Measurements from ENCODE around the gene AADAC. TPM values are rescaled to one million over a fixed set of nuclear protein-coding genes. Genes with fewer than 3 reads are reported as not detected.
"Not testable (repeated sequence)": the region's sequence is repeated elsewhere in the genome, so short reads cannot be mapped to it uniquely, and the experiment has no call there.

Gene AADAC
- total RNA-seq, 3 donors from 2014 or later, result 0.11 to 0.18 (median 0.13) TPM

DNA sequence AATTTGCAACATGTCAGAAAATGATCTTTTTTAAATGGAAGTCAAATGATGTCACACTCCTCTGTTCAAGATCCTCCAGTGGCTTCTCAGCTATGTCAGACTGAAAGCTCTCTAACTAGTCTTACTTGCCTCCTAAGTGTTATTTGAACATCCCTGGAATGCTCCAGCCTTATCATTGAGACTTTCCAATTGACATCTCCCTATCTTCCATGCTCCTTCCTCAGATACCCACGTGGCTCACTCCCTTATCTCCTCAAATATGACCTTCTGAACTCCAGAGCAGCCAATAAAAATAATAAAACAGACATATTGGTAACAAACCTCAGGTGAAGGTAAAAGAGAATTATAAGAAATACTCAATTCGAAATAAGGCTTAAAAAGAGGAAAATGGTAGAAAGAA lies 25.5 kb upstream of the AADAC start:
- no peaks in the 10 kb centered on the region for H3K27me3 Mint-ChIP-seq (ENCODE audit: low read depth)
- H3K9me3 Mint-ChIP-seq, result no peaks in the 10 kb centered on the region
- no peaks in the 10 kb centered on the region for H3K4me1 Mint-ChIP-seq (ENCODE audit: low read depth)
- DNase-seq (no peak), ATAC-seq (no peak)
- no peak overlapping the region for H3K4me3 Mint-ChIP-seq
- no peaks in the 10 kb centered on the region for H3K36me3 Mint-ChIP-seq (ENCODE audit: insufficient read depth)

DNA sequence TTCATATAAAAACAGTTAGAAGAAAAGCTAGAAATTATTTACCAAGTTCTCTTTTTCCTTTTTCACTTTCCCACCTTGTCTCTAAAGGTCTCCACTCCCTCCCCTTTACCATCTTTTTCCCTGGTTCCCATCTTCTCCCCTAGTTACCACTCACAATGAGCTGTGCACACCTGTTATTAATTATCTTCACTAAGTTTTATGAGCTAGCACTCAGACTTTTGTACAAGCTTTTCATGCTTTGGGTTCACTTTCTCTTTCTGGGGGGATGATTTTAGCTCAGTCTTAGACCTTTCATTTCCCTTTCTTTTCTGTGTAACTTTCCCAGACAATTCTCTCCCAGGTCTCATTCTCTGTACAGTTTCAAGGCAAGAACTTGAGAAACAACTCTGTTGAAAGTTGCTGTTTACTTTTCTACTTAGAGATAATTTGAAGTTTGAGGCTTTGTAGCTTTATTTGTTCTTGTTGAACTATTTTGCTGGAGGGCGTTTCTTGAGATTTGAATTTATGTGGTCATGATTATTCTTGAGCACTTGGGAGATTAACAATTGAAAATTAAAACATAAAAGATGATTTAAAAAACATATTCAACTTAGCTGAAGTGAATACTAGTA lies 24.0 kb upstream of the AADAC start:
- H3K9me3 Mint-ChIP-seq, result no peaks in the 10 kb centered on the region
- no peaks in the 10 kb centered on the region for H3K36me3 Mint-ChIP-seq (ENCODE audit: insufficient read depth)
- no peak overlapping the region for H3K4me3 Mint-ChIP-seq
- ATAC-seq (no peak), DNase-seq (no peak)
- H3K27me3 Mint-ChIP-seq (ENCODE audit: low read depth), result no peaks in the 10 kb centered on the region
- H3K4me1 Mint-ChIP-seq (ENCODE audit: low read depth), result no peaks in the 10 kb centered on the region

DNA sequence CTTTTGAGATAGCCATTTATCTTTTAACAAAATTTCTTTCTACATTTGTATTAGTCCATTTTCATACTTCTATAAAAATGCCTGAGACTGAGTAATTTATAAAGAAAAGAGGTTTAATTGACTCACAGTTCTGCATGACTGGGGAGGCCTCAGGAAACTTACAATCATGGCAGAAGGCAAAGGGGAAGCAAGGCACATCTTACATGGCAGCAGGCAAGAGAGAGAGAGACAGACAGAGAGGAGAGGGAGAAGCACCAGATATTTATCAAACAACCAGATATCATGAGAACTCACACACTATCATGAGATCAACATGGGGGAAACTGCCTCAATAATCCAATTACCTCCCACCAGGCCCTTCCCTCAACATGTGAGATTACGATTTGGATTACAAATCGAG lies 23.2 kb upstream of the AADAC start:
- H3K36me3 Mint-ChIP-seq (ENCODE audit: insufficient read depth); DNase-seq; H3K4me1 Mint-ChIP-seq (ENCODE audit: low read depth); H3K9me3 Mint-ChIP-seq; H3K27me3 Mint-ChIP-seq (ENCODE audit: low read depth); H3K4me3 Mint-ChIP-seq; ATAC-seq: not testable (repeated sequence)

DNA sequence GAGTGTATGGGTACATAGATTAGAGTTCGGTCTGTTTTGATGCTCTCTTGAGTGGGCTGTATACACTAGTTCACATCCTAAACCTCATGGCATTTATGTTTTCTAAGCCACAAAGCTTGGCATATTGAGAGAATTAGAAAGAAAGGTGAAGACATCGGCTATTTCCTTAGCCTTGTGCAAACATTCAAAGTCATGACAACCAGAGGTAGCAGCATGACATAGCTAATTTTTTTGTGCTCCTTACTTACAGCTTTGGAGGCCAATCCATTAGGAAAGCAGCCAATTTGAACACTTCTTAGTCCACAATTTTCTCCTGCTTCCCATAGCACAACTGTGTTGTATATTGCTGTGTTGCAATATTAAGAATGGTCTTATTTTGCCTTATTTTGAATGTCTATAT lies 21.5 kb upstream of the AADAC start:
- Mint-ChIP-seq H3K4me3 (no peak overlapping the region), H3K9me3 (no peaks in the 10 kb centered on the region), H3K27me3 (ENCODE audit: low read depth) (no peaks in the 10 kb centered on the region), H3K4me1 (ENCODE audit: low read depth) (no peaks in the 10 kb centered on the region), H3K36me3 (ENCODE audit: insufficient read depth) (no peaks in the 10 kb centered on the region)
- no peak for ATAC-seq
- no peak for DNase-seq

DNA sequence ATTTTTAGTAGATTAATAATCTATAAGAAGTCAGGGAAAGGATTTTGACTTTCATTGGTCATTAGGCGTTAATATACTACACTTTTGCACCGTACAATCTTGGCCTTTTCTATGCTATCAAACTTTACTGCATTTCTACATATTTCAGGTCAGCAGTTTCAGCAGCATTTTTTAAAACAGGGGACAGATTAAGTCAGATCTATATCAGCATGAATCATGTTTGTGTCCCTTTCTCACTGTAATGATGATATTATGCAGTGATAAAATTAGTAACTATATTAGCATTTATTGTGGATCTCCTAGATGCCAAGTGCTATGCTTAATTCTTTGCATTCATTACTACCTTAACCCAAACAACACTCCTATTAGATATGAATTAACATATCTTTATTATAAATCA lies 20.3 kb upstream of the AADAC start:
- H3K4me1 Mint-ChIP-seq (ENCODE audit: low read depth), result no peaks in the 10 kb centered on the region
- H3K4me3 Mint-ChIP-seq, result no peak overlapping the region
- no peaks in the 10 kb centered on the region for H3K36me3 Mint-ChIP-seq (ENCODE audit: insufficient read depth)
- no peaks in the 10 kb centered on the region for H3K9me3 Mint-ChIP-seq
- no peaks in the 10 kb centered on the region for H3K27me3 Mint-ChIP-seq (ENCODE audit: low read depth)
- ATAC-seq (no peak), DNase-seq (no peak)

DNA sequence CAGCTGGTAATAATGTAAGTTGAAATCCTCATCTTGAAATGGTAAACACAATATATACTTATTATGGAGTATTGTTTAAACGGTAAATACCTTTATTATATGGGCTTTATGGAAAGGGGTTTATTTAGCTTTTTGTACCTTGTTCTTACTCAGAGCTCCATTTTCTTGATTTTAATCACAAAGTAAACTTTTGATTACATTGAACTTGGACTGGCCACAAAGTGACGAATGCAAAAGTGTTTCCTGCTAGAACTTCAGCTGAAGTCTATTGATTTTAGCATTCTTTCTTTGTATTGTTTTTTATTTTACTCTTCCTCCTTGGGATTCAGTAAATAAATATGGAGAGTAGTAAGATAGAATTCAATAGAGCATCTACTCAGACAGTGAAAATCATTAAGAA lies 19.8 kb upstream of the AADAC start:
- Mint-ChIP-seq H3K36me3 (ENCODE audit: insufficient read depth) (no peaks in the 10 kb centered on the region), H3K4me3 (no peak overlapping the region), H3K4me1 (ENCODE audit: low read depth) (no peaks in the 10 kb centered on the region), H3K9me3 (no peaks in the 10 kb centered on the region), H3K27me3 (ENCODE audit: low read depth) (no peaks in the 10 kb centered on the region)
- ATAC-seq, result no peak
- no peak for DNase-seq

DNA sequence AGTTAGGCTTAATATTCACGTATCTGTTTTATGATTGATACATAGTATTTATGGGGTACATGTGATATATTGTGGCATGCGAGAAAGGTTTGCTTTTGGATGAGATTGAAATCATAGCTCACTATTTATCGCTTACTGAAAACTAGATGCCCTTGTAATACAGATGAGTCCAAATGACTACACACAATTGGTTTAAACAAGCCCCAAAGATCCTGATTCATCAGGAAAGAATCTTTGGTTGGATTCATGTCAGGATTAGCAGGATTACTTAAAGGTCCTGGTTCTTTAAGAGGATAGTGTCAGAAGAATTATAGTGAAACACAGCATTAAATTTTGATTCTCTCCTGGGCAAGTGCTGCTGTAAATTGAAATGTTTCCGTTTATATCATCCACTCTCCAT lies 18.6 kb upstream of the AADAC start:
- Mint-ChIP-seq H3K4me1 (ENCODE audit: low read depth) (no peaks in the 10 kb centered on the region), H3K4me3 (no peak overlapping the region), H3K36me3 (ENCODE audit: insufficient read depth) (no peaks in the 10 kb centered on the region), H3K9me3 (no peaks in the 10 kb centered on the region), H3K27me3 (ENCODE audit: low read depth) (no peaks in the 10 kb centered on the region)
- DNase-seq (no peak), ATAC-seq (no peak)

DNA sequence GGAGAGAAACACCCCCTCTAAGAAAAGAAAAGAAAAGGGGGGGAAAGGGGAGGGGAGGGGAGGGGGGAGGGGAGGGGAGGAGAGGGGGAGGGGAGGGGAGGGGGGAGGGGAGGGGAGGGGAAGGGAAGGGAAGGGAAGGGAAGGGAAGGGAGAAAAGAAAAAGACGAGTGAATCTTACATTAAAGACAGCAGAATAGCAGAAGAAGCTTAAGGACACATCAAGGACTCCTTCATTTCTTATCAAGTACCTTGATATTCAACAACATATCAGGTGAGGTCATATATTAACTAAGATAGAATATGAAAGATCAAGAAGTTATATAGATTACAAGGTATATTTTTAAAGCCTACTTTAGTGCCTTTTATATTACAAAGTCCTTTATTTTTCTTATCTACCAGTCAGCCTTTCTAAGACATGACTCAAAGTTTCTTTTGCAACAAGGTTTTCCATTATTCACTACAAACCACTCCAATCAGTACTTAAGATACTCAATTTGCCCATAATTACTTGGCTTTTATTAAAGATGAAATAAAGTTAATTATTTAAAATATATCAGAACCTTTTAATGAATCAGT lies 17.7 kb upstream of the AADAC start:
- Mint-ChIP-seq H3K9me3 (no peaks in the 10 kb centered on the region), H3K27me3 (ENCODE audit: low read depth) (no peaks in the 10 kb centered on the region), H3K4me1 (ENCODE audit: low read depth) (no peaks in the 10 kb centered on the region), H3K36me3 (ENCODE audit: insufficient read depth) (no peaks in the 10 kb centered on the region), H3K4me3 (no peak overlapping the region)
- ATAC-seq (no peak), DNase-seq (no peak)

DNA sequence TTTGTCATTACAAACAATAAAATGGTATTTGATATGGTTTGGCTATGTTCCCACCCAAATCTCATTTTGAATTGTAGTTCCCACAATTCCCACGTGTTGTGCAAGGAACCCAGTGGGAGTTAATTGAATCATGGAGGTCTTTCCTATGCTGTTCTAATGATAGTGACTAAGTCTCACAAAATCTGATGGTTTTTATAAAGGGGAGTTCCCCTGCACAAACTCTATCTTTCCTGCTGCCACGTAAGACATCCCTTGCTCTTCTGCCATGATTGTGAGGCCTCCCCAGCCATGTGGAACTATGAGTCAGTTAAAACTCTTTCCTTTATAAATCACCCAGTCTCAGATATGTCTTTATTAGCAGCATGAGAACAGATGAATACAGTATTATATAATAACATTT lies 15.4 kb upstream of the AADAC start:
- no peaks in the 10 kb centered on the region for H3K4me1 Mint-ChIP-seq (ENCODE audit: low read depth)
- no peak for ATAC-seq
- no peak for DNase-seq
- H3K9me3 Mint-ChIP-seq, result no peaks in the 10 kb centered on the region
- H3K27me3 Mint-ChIP-seq (ENCODE audit: low read depth), result no peaks in the 10 kb centered on the region
- no peak overlapping the region for H3K4me3 Mint-ChIP-seq
- no peaks in the 10 kb centered on the region for H3K36me3 Mint-ChIP-seq (ENCODE audit: insufficient read depth)

DNA sequence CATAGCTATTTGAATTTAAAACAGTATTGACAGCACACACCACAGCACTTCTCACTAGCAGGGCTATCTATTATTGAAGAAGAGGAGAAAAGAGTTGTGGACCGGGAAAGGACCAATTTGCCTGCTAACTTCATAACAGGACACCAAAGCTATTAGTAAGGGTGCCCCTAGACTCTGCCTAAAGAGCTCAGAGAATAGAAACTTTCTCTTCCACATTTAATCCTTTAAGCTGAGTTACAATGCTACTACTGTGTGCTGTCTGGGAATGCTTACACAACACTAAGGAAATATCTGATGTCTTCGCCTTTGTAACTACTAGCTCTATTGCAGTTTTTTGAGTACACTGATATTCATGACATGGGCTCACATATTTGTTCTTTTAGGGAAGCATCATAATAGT lies 13.5 kb upstream of the AADAC start:
- no peaks in the 10 kb centered on the region for H3K36me3 Mint-ChIP-seq (ENCODE audit: insufficient read depth)
- ATAC-seq, result no peak
- H3K27me3 Mint-ChIP-seq (ENCODE audit: low read depth), result peaks cover 2% of the 10 kb centered on the region
- H3K9me3 Mint-ChIP-seq, result no peaks in the 10 kb centered on the region
- no peak for DNase-seq
- no peak overlapping the region for H3K4me3 Mint-ChIP-seq
- no peaks in the 10 kb centered on the region for H3K4me1 Mint-ChIP-seq (ENCODE audit: low read depth)

DNA sequence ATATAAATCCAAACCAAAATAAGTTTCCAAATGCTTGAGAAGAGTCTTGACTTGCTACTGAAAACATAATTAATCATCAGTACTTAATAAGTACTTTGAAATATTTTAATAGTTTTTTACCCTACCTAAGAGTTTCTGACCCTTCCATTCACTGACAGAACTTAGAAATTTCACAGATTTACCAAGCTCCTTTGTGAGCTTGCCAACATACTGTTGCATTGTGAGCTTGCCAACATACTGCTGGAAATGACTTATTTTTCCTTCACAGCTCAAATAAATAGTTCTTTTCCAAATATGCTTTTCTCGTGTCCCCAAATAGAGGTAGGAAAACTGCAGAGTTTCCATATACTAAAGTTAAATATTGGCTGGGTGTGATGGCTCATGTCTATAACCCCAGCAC lies 9.6 kb upstream of the AADAC start:
- H3K27me3 Mint-ChIP-seq (ENCODE audit: low read depth), result peaks cover 5% of the 10 kb centered on the region
- ATAC-seq (no peak), DNase-seq (no peak)
- H3K4me1 Mint-ChIP-seq (ENCODE audit: low read depth), result no peaks in the 10 kb centered on the region
- H3K9me3 Mint-ChIP-seq, result peaks cover 24% of the 10 kb centered on the region
- H3K4me3 Mint-ChIP-seq, result no peak overlapping the region
- no peaks in the 10 kb centered on the region for H3K36me3 Mint-ChIP-seq (ENCODE audit: insufficient read depth)

DNA sequence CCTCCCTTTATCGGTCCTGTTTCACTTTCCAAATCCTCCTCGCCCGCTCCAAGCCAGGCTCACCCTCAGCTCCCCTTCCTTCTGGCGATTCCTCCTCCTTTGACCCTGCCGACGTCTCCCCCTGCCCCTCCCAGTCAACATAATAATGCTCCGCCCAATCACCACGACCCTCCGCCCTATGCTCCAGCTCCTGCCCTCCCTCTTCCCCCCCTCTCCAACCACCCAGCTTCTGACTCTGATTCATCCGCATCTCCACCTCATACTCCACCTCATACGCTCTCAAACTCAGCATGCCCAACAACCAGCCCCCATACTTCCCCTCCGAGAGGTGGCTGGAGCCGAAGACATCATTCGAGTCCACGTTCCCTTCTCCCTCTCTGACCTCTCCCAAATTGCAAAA lies 7.1 kb upstream of the AADAC start:
- H3K36me3 Mint-ChIP-seq (ENCODE audit: insufficient read depth), result no peaks in the 10 kb centered on the region
- peaks cover 24% of the 10 kb centered on the region for H3K9me3 Mint-ChIP-seq
- no peaks in the 10 kb centered on the region for H3K4me1 Mint-ChIP-seq (ENCODE audit: low read depth)
- no peak for DNase-seq
- no peak for ATAC-seq
- peaks cover 5% of the 10 kb centered on the region for H3K27me3 Mint-ChIP-seq (ENCODE audit: low read depth)
- H3K4me3 Mint-ChIP-seq, result no peak overlapping the region

DNA sequence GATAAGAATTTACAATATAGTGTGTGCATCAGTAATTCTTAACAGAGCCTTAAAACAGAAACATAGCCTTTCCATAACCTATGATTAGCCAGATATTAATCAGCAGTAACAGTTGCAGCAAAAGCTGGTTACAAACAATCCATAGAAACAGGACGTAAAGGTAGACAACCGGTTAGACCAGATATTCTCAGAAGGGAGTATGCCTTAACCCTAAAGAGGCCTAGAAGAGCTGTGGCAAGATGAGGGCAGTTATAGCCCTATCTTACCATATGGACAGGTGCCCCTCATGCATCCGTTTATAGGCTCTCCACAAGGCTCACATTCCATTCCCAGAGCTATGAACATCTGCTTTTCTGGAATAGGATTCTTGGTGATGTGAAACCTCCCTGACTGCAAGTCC lies 5.0 kb upstream of the AADAC start:
- H3K27me3 Mint-ChIP-seq (ENCODE audit: low read depth); DNase-seq; H3K4me3 Mint-ChIP-seq; H3K4me1 Mint-ChIP-seq (ENCODE audit: low read depth); H3K36me3 Mint-ChIP-seq (ENCODE audit: insufficient read depth); ATAC-seq: not testable (repeated sequence)
- peaks cover 24% of the 10 kb centered on the region for H3K9me3 Mint-ChIP-seq

DNA sequence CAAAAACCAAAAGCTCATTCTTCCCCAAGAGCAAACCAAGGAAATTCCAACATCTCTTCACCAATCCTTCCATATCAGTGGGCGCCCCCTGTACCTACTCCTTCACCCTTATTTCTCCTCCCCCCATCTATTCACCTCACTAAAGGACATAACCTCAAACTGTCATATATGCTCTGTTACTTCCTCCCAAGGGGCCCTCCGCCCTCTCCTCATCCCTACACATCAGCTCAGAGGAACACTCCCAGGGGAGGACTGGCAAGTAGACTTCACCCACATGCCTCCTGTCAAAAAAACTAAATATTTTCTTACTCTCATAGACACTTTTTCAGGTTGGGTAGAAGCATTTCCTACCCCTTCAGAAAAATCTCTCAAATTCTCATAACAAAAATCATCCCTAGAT lies 2.4 kb upstream of the AADAC start:
- no peak overlapping the region for H3K4me3 Mint-ChIP-seq
- peaks cover 11% of the 10 kb centered on the region for H3K27me3 Mint-ChIP-seq (ENCODE audit: low read depth)
- no peaks in the 10 kb centered on the region for H3K4me1 Mint-ChIP-seq (ENCODE audit: low read depth)
- peaks cover 20% of the 10 kb centered on the region for H3K9me3 Mint-ChIP-seq
- ATAC-seq (no peak), DNase-seq (no peak)
- H3K36me3 Mint-ChIP-seq (ENCODE audit: insufficient read depth), result no peaks in the 10 kb centered on the region

DNA sequence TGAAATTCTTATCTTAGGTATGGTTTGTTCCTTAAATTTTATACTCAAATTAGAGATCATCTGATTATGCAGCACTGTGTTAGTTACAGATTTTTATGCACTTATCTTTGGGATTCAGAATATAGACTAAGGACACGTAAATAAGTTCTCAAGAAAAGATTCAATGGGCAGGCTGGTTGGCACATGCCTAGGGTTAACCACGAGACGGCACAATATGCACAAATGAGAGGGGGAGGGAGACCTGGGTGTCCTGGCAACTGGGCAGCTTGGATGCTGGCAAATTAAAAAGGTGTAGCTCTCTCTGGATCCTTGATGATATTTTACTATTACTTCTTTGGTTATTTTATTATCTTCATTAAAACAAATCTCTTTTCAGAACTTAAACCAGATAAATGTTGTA lies 672 bp downstream of the AADAC start:
- no peaks in the 10 kb centered on the region for H3K4me1 Mint-ChIP-seq (ENCODE audit: low read depth)
- peaks cover 8% of the 10 kb centered on the region for H3K27me3 Mint-ChIP-seq (ENCODE audit: low read depth)
- no peak for DNase-seq
- no peaks in the 10 kb centered on the region for H3K36me3 Mint-ChIP-seq (ENCODE audit: insufficient read depth)
- no peak for ATAC-seq
- H3K9me3 Mint-ChIP-seq, result no peaks in the 10 kb centered on the region
- no peak overlapping the region for H3K4me3 Mint-ChIP-seq
